Measurements from ENCODE around the gene SMTNL2.

- TF ChIP-seq, protein P1, sequence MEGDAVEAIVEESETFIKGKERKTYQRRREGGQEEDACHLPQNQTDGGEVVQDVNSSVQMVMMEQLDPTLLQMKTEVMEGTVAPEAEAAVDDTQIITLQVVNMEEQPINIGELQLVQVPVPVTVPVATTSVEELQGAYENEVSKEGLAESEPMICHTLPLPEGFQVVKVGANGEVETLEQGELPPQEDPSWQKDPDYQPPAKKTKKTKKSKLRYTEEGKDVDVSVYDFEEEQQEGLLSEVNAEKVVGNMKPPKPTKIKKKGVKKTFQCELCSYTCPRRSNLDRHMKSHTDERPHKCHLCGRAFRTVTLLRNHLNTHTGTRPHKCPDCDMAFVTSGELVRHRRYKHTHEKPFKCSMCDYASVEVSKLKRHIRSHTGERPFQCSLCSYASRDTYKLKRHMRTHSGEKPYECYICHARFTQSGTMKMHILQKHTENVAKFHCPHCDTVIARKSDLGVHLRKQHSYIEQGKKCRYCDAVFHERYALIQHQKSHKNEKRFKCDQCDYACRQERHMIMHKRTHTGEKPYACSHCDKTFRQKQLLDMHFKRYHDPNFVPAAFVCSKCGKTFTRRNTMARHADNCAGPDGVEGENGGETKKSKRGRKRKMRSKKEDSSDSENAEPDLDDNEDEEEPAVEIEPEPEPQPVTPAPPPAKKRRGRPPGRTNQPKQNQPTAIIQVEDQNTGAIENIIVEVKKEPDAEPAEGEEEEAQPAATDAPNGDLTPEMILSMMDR (IDR thresholded peaks at IDR 0.05; ENCODE audit: low read length) = no peak
- no peak for TF ChIP-seq EZH2 (optimal IDR thresholded peaks at IDR 0.05; ENCODE audit: low read depth, low read length)
Measured at GRCh38 chr17:4540687-4541327, 43.5 kb upstream of the SMTNL2 start.

Measured in MM.1S (cell line).